NCI-H1105 (cell line): ENCODE results near the gene DSEL.

Experiments used
- DNase-seq: peaks from one replicate; lab custom pipeline; 2025; lab: John Stamatoyannopoulos, UW

Gene DSEL

GRCh38 chr18:67500522-67501205 is 15.9 kb downstream of the DSEL start:
- no peak for DNase-seq

- DNase-seq, result no peak
Observed at GRCh38 chr18:67496469-67496868, 20.1 kb downstream of the DSEL start.

GRCh38 chr18:67486534-67486933 is 30.0 kb downstream of the DSEL start:
- DNase-seq, result no peak

DNA sequence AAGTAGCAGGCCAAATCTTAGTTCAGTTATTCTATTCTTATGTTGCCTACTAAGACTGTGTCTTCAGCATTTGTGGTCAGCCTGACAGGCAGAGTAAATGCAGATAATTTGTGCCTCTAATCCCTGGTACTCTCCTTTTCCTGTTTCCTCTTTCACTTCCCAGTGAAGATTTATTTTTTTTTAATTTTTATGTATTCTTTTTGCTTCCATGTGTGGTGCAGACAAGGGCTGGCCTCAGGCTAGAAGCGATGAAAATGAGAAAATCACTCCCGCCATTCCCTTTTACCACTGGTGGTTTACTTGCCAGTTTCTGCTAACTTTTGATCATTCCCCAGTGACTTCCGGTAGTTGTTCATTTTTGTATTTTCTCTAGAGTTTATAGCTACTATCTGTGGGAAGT is 30.9 kb downstream of the DSEL start:
- no peak for DNase-seq

DNA sequence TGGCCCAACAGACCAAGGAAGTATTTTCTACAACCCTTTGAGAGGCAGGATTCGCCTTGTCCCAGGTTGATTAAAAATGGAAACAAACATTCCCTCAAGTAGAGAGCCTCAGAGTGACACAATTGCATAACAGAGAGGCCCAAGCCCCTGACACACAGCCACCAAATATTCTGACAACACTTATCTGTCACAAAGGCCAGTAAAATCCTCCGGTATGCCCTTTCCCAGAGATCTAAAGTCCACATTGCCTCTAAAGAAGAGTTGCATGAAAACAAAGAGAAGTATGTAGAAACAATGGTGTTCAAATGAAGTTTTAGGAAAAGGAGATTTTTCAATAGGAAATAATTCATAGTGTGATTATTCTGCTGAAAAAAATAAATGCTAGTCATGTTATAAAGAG is 32.1 kb downstream of the DSEL start:
- no peak for DNase-seq

DNA sequence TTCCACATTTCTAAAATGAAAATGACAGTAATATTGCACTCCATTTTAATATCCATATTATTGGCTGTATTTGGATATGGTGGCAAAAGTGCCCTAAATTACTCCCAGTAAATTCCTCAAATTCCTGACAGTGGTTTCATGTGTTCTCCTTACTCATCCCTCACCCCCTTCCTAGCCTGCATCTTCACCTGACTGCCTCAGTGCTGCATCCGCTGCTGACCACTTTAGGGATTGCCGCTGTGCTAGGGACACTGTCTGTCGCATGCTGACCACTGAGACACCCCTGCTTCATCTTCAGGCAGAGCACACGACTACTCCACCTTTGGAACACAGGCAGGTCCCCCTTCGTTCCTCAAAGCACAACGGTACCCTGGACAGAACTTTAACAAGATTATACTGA is 32.6 kb downstream of the DSEL start:
- DNase-seq, result no peak

DNA sequence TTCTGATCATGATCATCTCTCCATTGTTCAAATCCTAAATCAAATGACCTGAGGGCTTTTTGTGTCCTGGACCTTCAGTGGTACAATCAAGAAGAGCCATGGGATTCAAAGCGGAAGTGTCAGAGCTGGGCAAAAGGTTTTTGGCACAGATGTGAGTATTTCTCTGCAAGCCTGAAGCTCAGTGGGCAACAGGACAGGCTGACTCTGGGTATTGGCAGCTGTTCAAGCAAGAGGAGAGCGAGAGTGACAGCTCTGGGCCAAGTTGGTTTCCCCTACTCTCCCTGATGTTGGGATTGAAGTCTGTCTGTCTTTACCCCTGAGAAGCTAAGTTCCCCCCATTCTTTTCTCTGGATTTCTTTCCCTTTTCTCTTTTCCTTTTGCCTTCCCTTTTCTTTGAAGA is 33.3 kb downstream of the DSEL start:
- DNase-seq, result peak; percentile 14

DNA sequence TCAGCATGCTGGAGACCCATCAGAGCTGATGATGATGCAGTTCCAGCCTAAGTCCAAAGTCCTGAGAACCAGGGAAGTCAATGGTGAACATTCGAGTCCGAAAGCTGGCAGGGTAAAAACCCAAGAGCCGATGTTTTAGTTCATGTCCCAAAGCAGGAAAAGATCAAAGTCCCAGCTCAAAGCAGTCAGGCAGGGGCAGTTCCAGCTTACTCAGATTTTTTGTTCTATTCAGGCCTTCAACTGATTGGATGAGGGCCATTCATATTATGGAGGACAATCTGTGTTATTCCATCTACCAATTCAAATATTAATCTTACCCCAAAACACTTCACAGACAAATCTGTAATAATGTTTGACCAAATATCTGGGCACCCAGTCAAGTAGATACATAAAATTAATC is 38.3 kb downstream of the DSEL start:
- DNase-seq, result no peak

DNA sequence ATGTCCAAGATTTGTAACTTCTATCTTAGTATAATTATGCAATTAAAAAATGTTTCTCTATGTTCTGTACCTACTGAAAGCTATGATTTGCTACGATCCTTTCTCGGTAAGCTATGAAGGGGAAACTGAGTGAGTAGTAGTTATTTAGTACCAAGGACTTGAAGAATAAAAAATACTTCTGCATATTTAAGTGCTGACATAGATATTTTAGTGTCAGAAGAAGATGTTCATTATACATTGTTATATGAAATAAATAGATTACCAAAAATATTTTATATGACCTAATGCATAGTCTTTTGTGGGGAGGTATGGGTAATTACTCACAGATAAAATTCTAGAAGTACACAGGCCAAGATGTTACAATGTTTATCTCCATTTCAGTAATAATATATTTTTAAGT is 39.0 kb downstream of the DSEL start:
- DNase-seq, result no peak

- DNase-seq, result no peak
Observed at GRCh38 chr18:67476585-67476984, 39.9 kb downstream of the DSEL start.

DNA sequence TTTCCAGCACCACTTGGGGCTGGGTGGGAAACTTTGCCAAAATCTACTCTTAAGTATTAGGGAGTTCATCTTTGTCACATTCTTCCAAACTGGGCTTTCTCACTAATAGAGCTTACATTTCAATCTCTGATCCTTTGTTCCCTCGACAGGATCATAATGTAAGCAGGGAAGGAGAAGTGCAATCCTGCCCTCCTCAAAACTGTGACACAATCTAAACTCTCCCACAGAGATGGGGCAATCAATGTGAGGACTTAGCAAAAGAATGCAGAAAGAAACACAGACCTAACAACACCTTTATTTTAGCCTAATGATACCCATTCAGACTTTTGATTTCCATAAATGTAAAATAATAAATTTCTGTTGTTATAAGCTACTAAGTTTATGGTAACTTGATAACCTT is 40.8 kb downstream of the DSEL start:
- DNase-seq, result no peak

GRCh38 chr18:67468038-67468437 is 48.5 kb downstream of the DSEL start:
- no peak for DNase-seq

DNA sequence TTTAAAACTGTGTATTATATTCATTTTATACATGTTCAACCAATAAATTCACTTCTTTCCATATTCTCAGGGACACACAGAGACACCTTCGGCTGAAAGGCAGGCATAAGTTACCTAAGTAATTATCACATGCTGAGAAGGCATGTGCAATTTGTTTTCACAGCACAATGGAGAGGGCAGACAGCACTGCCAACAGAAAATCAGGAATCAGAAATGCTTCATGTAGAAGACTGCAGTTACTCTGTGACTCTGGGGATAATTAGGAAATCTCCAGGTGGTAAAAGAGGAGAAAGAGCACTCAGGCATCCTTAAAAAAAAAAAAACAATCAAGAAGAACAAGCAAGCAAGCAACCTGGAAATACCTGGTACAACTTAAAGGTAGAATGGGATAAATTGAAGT is 49.3 kb downstream of the DSEL start:
- DNase-seq, result no peak

- DNase-seq, result no peak
Observed at GRCh38 chr18:67464499-67464898, 52.0 kb downstream of the DSEL start.

GRCh38 chr18:67463829-67464228 is 52.7 kb downstream of the DSEL start:
- DNase-seq, result no peak

GRCh38 chr18:67456711-67457110 is 59.8 kb downstream of the DSEL start:
- DNase-seq, result no peak
